ENCODE data around the gene FUT9.

Gene FUT9

GRCh38 chr6:96110878-96111277 is 95.1 kb downstream of the FUT9 start:
- H3K27ac ChIP-seq (ENCODE audit: low read depth, low read length) = no peak overlapping the region

GRCh38 chr6:96116674-96117073 is 100.9 kb downstream of the FUT9 start:
- H4K20me1 ChIP-seq (ENCODE audit: control insufficient read depth, insufficient read depth, low read depth, low read length) = no peaks in the 10 kb centered on the region
- H3K79me2 ChIP-seq (ENCODE audit: control insufficient read depth, low read length) = no peaks in the 10 kb centered on the region
- no peaks in the 10 kb centered on the region for H3K4me1 ChIP-seq (ENCODE audit: control insufficient read depth, low read length)
- H3K27ac ChIP-seq (ENCODE audit: low read depth, low read length) = no peak overlapping the region
- H3K4me3 ChIP-seq (ENCODE audit: low read length) = no peak overlapping the region
- H3K9me2 ChIP-seq (replicated peaks; ENCODE audit: control insufficient read depth, low read length) = no peaks in the 10 kb centered on the region
- TF ChIP-seq CTCF (IDR thresholded peaks at IDR 0.05; ENCODE audit: low read depth, low read length, poor library complexity, severe bottlenecking) (no peak), EZH2phosphoT487 (IDR thresholded peaks at IDR 0.05; ENCODE audit: borderline replicate concordance, low read length) (no peak)
- no peaks in the 10 kb centered on the region for H3K36me3 ChIP-seq (ENCODE audit: control insufficient read depth, low read length)
- no peaks in the 10 kb centered on the region for H3K9me3 ChIP-seq (ENCODE audit: control insufficient read depth, insufficient read depth, low read length)
- no peak overlapping the region for H3K4me2 ChIP-seq (ENCODE audit: low read length)
- no peaks in the 10 kb centered on the region for H3K27me3 ChIP-seq (ENCODE audit: control insufficient read depth, low read length)
- H3F3A ChIP-seq (ENCODE audit: control insufficient read depth, insufficient read depth) = no peaks in the 10 kb centered on the region

More at GRCh38 chr6:96110878-96111277, 95.1 kb downstream of the FUT9 start:
- Histone ChIP-seq H3K36me3 (ENCODE audit: control insufficient read depth, low read length) (no peaks in the 10 kb centered on the region), H3K27me3 (ENCODE audit: control insufficient read depth, low read length) (no peaks in the 10 kb centered on the region), H3K79me2 (ENCODE audit: control insufficient read depth, low read length) (no peaks in the 10 kb centered on the region), H3K9me3 (ENCODE audit: control insufficient read depth, insufficient read depth, low read length) (no peaks in the 10 kb centered on the region), H3K9me2 (replicated peaks; ENCODE audit: control insufficient read depth, low read length) (no peaks in the 10 kb centered on the region), H3K4me3 (ENCODE audit: low read length) (no peak overlapping the region), H4K20me1 (ENCODE audit: control insufficient read depth, insufficient read depth, low read depth, low read length) (no peaks in the 10 kb centered on the region), H3K4me2 (ENCODE audit: low read length) (no peak overlapping the region), H3F3A (ENCODE audit: control insufficient read depth, insufficient read depth) (no peaks in the 10 kb centered on the region), H3K4me1 (ENCODE audit: control insufficient read depth, low read length) (no peaks in the 10 kb centered on the region)
- TF ChIP-seq CTCF (IDR thresholded peaks at IDR 0.05; ENCODE audit: low read depth, low read length, poor library complexity, severe bottlenecking) = no peak
- no peak for TF ChIP-seq EZH2phosphoT487 (IDR thresholded peaks at IDR 0.05; ENCODE audit: borderline replicate concordance, low read length)

GRCh38 chr6:96124778-96125177 is 109.0 kb downstream of the FUT9 start:
- no peaks in the 10 kb centered on the region for H3K27me3 ChIP-seq (ENCODE audit: control insufficient read depth, low read length)
- H4K20me1 ChIP-seq (ENCODE audit: control insufficient read depth, insufficient read depth, low read depth, low read length) = no peaks in the 10 kb centered on the region
- H3K36me3 ChIP-seq (ENCODE audit: control insufficient read depth, low read length) = no peaks in the 10 kb centered on the region
- no peaks in the 10 kb centered on the region for H3F3A ChIP-seq (ENCODE audit: control insufficient read depth, insufficient read depth)
- no peaks in the 10 kb centered on the region for H3K9me2 ChIP-seq (replicated peaks; ENCODE audit: control insufficient read depth, low read length)
- TF ChIP-seq EZH2phosphoT487 (IDR thresholded peaks at IDR 0.05; ENCODE audit: borderline replicate concordance, low read length) (no peak), CTCF (IDR thresholded peaks at IDR 0.05; ENCODE audit: low read depth, low read length, poor library complexity, severe bottlenecking) (no peak)
- no peaks in the 10 kb centered on the region for H3K79me2 ChIP-seq (ENCODE audit: control insufficient read depth, low read length)
- H3K9me3 ChIP-seq (ENCODE audit: control insufficient read depth, insufficient read depth, low read length) = no peaks in the 10 kb centered on the region
- no peak overlapping the region for H3K4me2 ChIP-seq (ENCODE audit: low read length)
- H3K27ac ChIP-seq (ENCODE audit: low read depth, low read length) = no peak overlapping the region
- H3K4me1 ChIP-seq (ENCODE audit: control insufficient read depth, low read length) = no peaks in the 10 kb centered on the region
- H3K4me3 ChIP-seq (ENCODE audit: low read length) = no peak overlapping the region

All from DOHH2 (cell line).